Naive thymus-derived CD8-positive, alpha-beta T cell (primary cell): Measurements from ENCODE around the gene ADCY5. TPM values are rescaled to one million over a fixed set of nuclear protein-coding genes. Genes with fewer than 3 reads are reported as not detected.

ENCODE experiments used
- ATAC-seq, 2 donors: fragments of 150-1000 bp; cut with Tn5 transposase in 1 of 2; sonication (Bioruptor Pico), chemical (Tn5 transposase) in 1 of 2; 1 replicate in 1 of 2; 2 replicates in 1 of 2; pipeline ENCODE4 v1.10.0; 2021; ENCODE audit warnings: mild to moderate bottlenecking in 2 of 2, moderate library complexity in 2 of 2
- POLR2A ChIA-PET: fragments of 350-600 bp; sonication (Branson Sonifier 250); formaldehyde crosslinking; loops from one replicate; lab custom pipeline; 2021; ENCODE audit warnings: antibody characterized with exemption; lab: Charles Lee
- DNase-seq, 10 donors: peaks; one replicate each; pipeline versions ENCODE4 v3.0.0 to v3.0.0-alpha.2; 2020 to 2022
- H3K27ac Mint-ChIP-seq, 10 donors: one replicate each; pipeline ENCODE4 v1.8.0; 2020 to 2022; ENCODE audit warnings: mild to moderate bottlenecking in 10 of 10, mixed read lengths in 10 of 10, moderate library complexity in 4 of 10, inconsistent platforms in 1 of 10
- H3K27me3 Mint-ChIP-seq, 5 donors: one replicate each; pipeline ENCODE4 v1.8.0; 2021 to 2022; ENCODE audit warnings: mixed read lengths in 5 of 5
- H3K36me3 Mint-ChIP-seq, 3 donors: one replicate each; pipeline ENCODE4 v1.8.0; 2020 to 2022; ENCODE audit warnings: mixed read lengths in 3 of 3, mild to moderate bottlenecking in 2 of 3, inconsistent platforms in 1 of 3
- H3K4me1 Mint-ChIP-seq, 4 donors: one replicate each; pipeline ENCODE4 v1.8.0; 2021 to 2022; ENCODE audit warnings: mixed read lengths in 4 of 4
- H3K4me3 Mint-ChIP-seq, 10 donors: one replicate each; pipeline ENCODE4 v1.8.0; 2020 to 2022; ENCODE audit warnings: mild to moderate bottlenecking in 10 of 10, mixed read lengths in 10 of 10, moderate library complexity in 6 of 10, inconsistent platforms in 1 of 10
- H3K9me3 Mint-ChIP-seq, 9 donors: one replicate each; pipeline ENCODE4 v1.8.0; 2020 to 2022; ENCODE audit warnings: mixed read lengths in 9 of 9, mild to moderate bottlenecking in 3 of 9, inconsistent platforms in 1 of 9, moderate library complexity in 1 of 9
- polyA plus RNA-seq, 3 donors: library from polyadenylated mRNA; unstranded; fragments of 300-500 nt; fragmentation: Illumina TruSeq; gene quantifications; one replicate each; pipeline ENCODE4 v1.2.3, GENCODE V29; 2021
- total RNA-seq, 8 experiments: library from RNA in 2 of 8; stranded (reverse) in 2 of 8; gene quantifications; one replicate each; pipeline ENCODE4 v1.2.3 and lab custom pipeline; 2021 to 2026

ADCY5 gene
- total and polyA plus RNA-seq, 5 experiments from 2014 or later: 0.03 to 0.07 TPM; not detected in 3

GRCh38 chr3:123287962-123288302, 161.0 kb downstream of the ADCY5 start:
- no peak overlapping the region for H3K27ac Mint-ChIP-seq
- no peak for ATAC-seq

GRCh38 chr3:123287051-123287961, 161.6 kb downstream of the ADCY5 start:
- peaks cover 0 to 32% (median 0%) of the 10 kb centered on the region in 5 donors for H3K27me3 Mint-ChIP-seq
- no peak for ATAC-seq
- POLR2A ChIA-PET: no interaction called here
- H3K4me1 Mint-ChIP-seq: peaks cover 0 to 8% (median 0%) of the 10 kb centered on the region in 4 donors
- no peak for DNase-seq
- no peak overlapping the region for H3K4me3 Mint-ChIP-seq
- H3K36me3 Mint-ChIP-seq: peaks cover 0 to 1% (median 0%) of the 10 kb centered on the region in 3 donors
- peaks cover 0 to 26% (median 0%) of the 10 kb centered on the region in 9 donors for H3K9me3 Mint-ChIP-seq
- peak overlapping the region in 1 of 10 donors; percentile 15 for H3K27ac Mint-ChIP-seq

More at GRCh38 chr3:123287962-123288302, 161.0 kb downstream of the ADCY5 start:
- Mint-ChIP-seq H3K9me3 (peaks cover 0 to 26% (median 0%) of the 10 kb centered on the region in 9 donors), H3K27me3 (peaks cover 0 to 34% (median under 1%) of the 10 kb centered on the region in 5 donors), H3K36me3 (peaks cover 0 to 1% (median 0%) of the 10 kb centered on the region in 3 donors), H3K4me1 (peaks cover 0 to 8% (median 0%) of the 10 kb centered on the region in 4 donors), H3K4me3 (no peak overlapping the region)
- POLR2A ChIA-PET: no interaction called here
- no peak for DNase-seq

- Mint-ChIP-seq H3K27ac (no peak overlapping the region), H3K36me3 (peaks cover 0 to 1% (median 0%) of the 10 kb centered on the region in 3 donors), H3K27me3 (peaks cover 0 to 28% (median 0%) of the 10 kb centered on the region in 5 donors), H3K4me1 (peaks cover 0 to 8% (median 0%) of the 10 kb centered on the region in 4 donors), H3K4me3 (no peak overlapping the region), H3K9me3 (peaks cover 0 to 26% (median 0%) of the 10 kb centered on the region in 9 donors)
- no peak for ATAC-seq
- DNase-seq: peak in 3 of 10 donors; percentile 10 to 40 (median 19)
- POLR2A ChIA-PET: no interaction called here
Observed at GRCh38 chr3:123286308-123287023, 162.4 kb downstream of the ADCY5 start.

GRCh38 chr3:123285931-123286307, 163.0 kb downstream of the ADCY5 start:
- Mint-ChIP-seq H3K27me3 (peaks cover 0 to 23% (median 0%) of the 10 kb centered on the region in 5 donors), H3K9me3 (peaks cover 0 to 25% (median 0%) of the 10 kb centered on the region in 9 donors), H3K4me3 (no peak overlapping the region), H3K27ac (no peak overlapping the region), H3K4me1 (peaks cover 0 to 8% (median 0%) of the 10 kb centered on the region in 4 donors), H3K36me3 (peaks cover 0 to 1% (median 0%) of the 10 kb centered on the region in 3 donors)
- ATAC-seq (no peak), DNase-seq (no peak)
- POLR2A ChIA-PET: interaction anchor here (0.5 kb wide), 1 partner anchor 22 kb away, joined by 3 read pairs; no protein-coding TSS in a partner anchor

GRCh38 chr3:123285479-123285878, 163.4 kb downstream of the ADCY5 start:
- no peak for ATAC-seq

GRCh38 chr3:123285066-123285465, 163.8 kb downstream of the ADCY5 start:
- POLR2A ChIA-PET: interaction anchor here (0.5 kb wide), 1 partner anchor 21 kb away, joined by 3 read pairs; no protein-coding TSS in a partner anchor
- ATAC-seq (no peak), DNase-seq (no peak)
- Mint-ChIP-seq H3K4me1 (peaks cover 0 to 8% (median 0%) of the 10 kb centered on the region in 4 donors), H3K4me3 (no peak overlapping the region), H3K27me3 (peaks cover 0 to 14% (median 0%) of the 10 kb centered on the region in 5 donors), H3K36me3 (peaks cover 0 to 1% (median 0%) of the 10 kb centered on the region in 3 donors), H3K27ac (no peak overlapping the region), H3K9me3 (peaks cover 0 to 16% (median 0%) of the 10 kb centered on the region in 9 donors)

More at GRCh38 chr3:123285479-123285878, 163.4 kb downstream of the ADCY5 start:
- no peak overlapping the region for H3K27ac Mint-ChIP-seq
- peaks cover 0 to 1% (median 0%) of the 10 kb centered on the region in 3 donors for H3K36me3 Mint-ChIP-seq
- no peak overlapping the region for H3K4me3 Mint-ChIP-seq
- no peak for DNase-seq
- POLR2A ChIA-PET: interaction anchor here (0.5 kb wide), 1 partner anchor 21 kb away, joined by 3 read pairs; no protein-coding TSS in a partner anchor
- peaks cover 0 to 18% (median 0%) of the 10 kb centered on the region in 5 donors for H3K27me3 Mint-ChIP-seq
- H3K9me3 Mint-ChIP-seq: peaks cover 0 to 20% (median 0%) of the 10 kb centered on the region in 9 donors
- H3K4me1 Mint-ChIP-seq: peaks cover 0 to 8% (median 0%) of the 10 kb centered on the region in 4 donors

GRCh38 chr3:123284399-123285010, 164.4 kb downstream of the ADCY5 start:
- peaks cover 0 to 10% (median 0%) of the 10 kb centered on the region in 5 donors for H3K27me3 Mint-ChIP-seq
- POLR2A ChIA-PET: no interaction called here
- H3K4me1 Mint-ChIP-seq: peaks cover 0 to 8% (median 0%) of the 10 kb centered on the region in 4 donors
- no peak overlapping the region for H3K4me3 Mint-ChIP-seq
- H3K36me3 Mint-ChIP-seq: no peaks in the 10 kb centered on the region
- ATAC-seq (no peak), DNase-seq (no peak)
- no peak overlapping the region for H3K27ac Mint-ChIP-seq
- H3K9me3 Mint-ChIP-seq: peaks cover 0 to 11% (median 0%) of the 10 kb centered on the region in 9 donors

GRCh38 chr3:123283657-123284398, 165.1 kb downstream of the ADCY5 start:
- ATAC-seq (no peak), DNase-seq (no peak)
- Mint-ChIP-seq H3K9me3 (peaks cover 0 to 11% (median 0%) of the 10 kb centered on the region in 9 donors), H3K27ac (no peak overlapping the region), H3K4me1 (peaks cover 0 to 11% (median 0%) of the 10 kb centered on the region in 4 donors), H3K36me3 (no peaks in the 10 kb centered on the region), H3K27me3 (peaks cover 0 to 10% (median 0%) of the 10 kb centered on the region in 5 donors), H3K4me3 (no peak overlapping the region)
- POLR2A ChIA-PET: no interaction called here

- H3K9me3 Mint-ChIP-seq: peaks cover 0 to 11% (median 0%) of the 10 kb centered on the region in 9 donors
- H3K27ac Mint-ChIP-seq: no peak overlapping the region
- POLR2A ChIA-PET: no interaction called here
- H3K27me3 Mint-ChIP-seq: peaks cover 0 to 10% (median 0%) of the 10 kb centered on the region in 5 donors
- DNase-seq (no peak), ATAC-seq (no peak)
- no peak overlapping the region for H3K4me3 Mint-ChIP-seq
- H3K4me1 Mint-ChIP-seq: peaks cover 0 to 11% (median 0%) of the 10 kb centered on the region in 4 donors
- no peaks in the 10 kb centered on the region for H3K36me3 Mint-ChIP-seq
Observed at GRCh38 chr3:123283074-123283473, 165.8 kb downstream of the ADCY5 start.

- H3K27ac Mint-ChIP-seq: no peak overlapping the region
- ATAC-seq: no peak
- no peak for DNase-seq
- H3K4me1 Mint-ChIP-seq: peaks cover 0 to 9% (median 0%) of the 10 kb centered on the region in 4 donors
- peaks cover 0 to 9% (median 0%) of the 10 kb centered on the region in 9 donors for H3K9me3 Mint-ChIP-seq
- POLR2A ChIA-PET: no interaction called here
- H3K36me3 Mint-ChIP-seq: no peaks in the 10 kb centered on the region
- H3K27me3 Mint-ChIP-seq: peaks cover 0 to 8% (median 0%) of the 10 kb centered on the region in 5 donors
- no peak overlapping the region for H3K4me3 Mint-ChIP-seq
Observed at GRCh38 chr3:123282461-123282860, 166.4 kb downstream of the ADCY5 start.

GRCh38 chr3:123281929-123282328, 167.0 kb downstream of the ADCY5 start:
- DNase-seq (no peak), ATAC-seq (no peak)
- Mint-ChIP-seq H3K27me3 (peaks cover 0 to 3% (median 0%) of the 10 kb centered on the region in 5 donors), H3K36me3 (no peaks in the 10 kb centered on the region), H3K9me3 (peaks cover 0 to 4% (median 0%) of the 10 kb centered on the region in 9 donors), H3K27ac (no peak overlapping the region), H3K4me3 (no peak overlapping the region), H3K4me1 (peaks cover 0 to 7% (median 0%) of the 10 kb centered on the region in 4 donors)
- POLR2A ChIA-PET: no interaction called here
